Urinary bladder (tissue), 4 donors: ENCODE data around the gene ASF1A. TPM values are rescaled to one million over a fixed set of nuclear protein-coding genes. Genes with fewer than 3 reads are reported as not detected.

ENCODE experiments used
- DNase-seq: peaks from one replicate; pipeline ENCODE4 v3.0.0-alpha.2; 2015; ENCODE audit errors: extremely low spot score
- H3K27ac ChIP-seq: one replicate; pipeline ENCODE4 v1.5.1; 2013; ENCODE audit warnings: low read depth, mild to moderate bottlenecking, moderate library complexity
- H3K36me3 ChIP-seq: one replicate; pipeline ENCODE4 v1.6.1; 2013; ENCODE audit warnings: mild to moderate bottlenecking, moderate library complexity; ENCODE audit not compliant: insufficient read depth
- H3K4me1 ChIP-seq: one replicate; pipeline ENCODE4 v1.6.1; 2013; ENCODE audit warnings: mild to moderate bottlenecking, moderate library complexity; ENCODE audit not compliant: insufficient read depth
- H3K4me3 ChIP-seq: one replicate; pipeline ENCODE4 v1.5.1; 2013; ENCODE audit warnings: low read depth, low read length
- WGBS: extraction: QIAGEN DNeasy Blood & Tissue Kit; methylation state at CpG from one replicate; pipeline ENCODE4 v1.1.7; 2013; 5-methylcytosine and 5-hydroxymethylcytosine counted together
- polyA plus RNA-seq: library from polyadenylated mRNA; stranded (reverse); fragments of 200-250 nt; gene quantifications from one replicate; pipeline ENCODE4 v1.2.3, GENCODE V29; 2013
- total RNA-seq: library from RNA; depleted of rRNA; stranded (reverse); fragments of >200 nt; gene quantifications from one replicate; pipeline ENCODE4 v1.2.3, GENCODE V29; 2014
- donor health status: healthy with polysubstance abuse.
- donor health status: healthy.

Gene ASF1A
- total and polyA plus RNA-seq, 2 donors: 16.4 to 36.3 TPM

- Histone ChIP-seq H3K4me3 (no peak overlapping the region), H3K36me3 (no peaks in the 10 kb centered on the region), H3K4me1 (no peaks in the 10 kb centered on the region), H3K27ac (no peak overlapping the region)
- 64% methylated on average over 1 of the region's 1 CpG for WGBS
- no peak for DNase-seq
These were observed 14.5 kb downstream of the ASF1A start for GRCh38 chr6:118908441-118908840.

GRCh38 chr6:118912646-118913045, 18.7 kb downstream of the ASF1A start:
- Histone ChIP-seq H3K4me1 (no peaks in the 10 kb centered on the region), H3K27ac (no peak overlapping the region), H3K4me3 (no peak overlapping the region), H3K36me3 (peaks cover 5% of the 10 kb centered on the region)
- WGBS: 73% methylated on average over 5 of the region's 5 CpGs
- no peak for DNase-seq

- 78% methylated on average over 2 of the region's 2 CpGs for WGBS
- H3K4me3 ChIP-seq: no peak overlapping the region
- H3K27ac ChIP-seq: no peak overlapping the region
- no peaks in the 10 kb centered on the region for H3K4me1 ChIP-seq
- peaks cover 6% of the 10 kb centered on the region for H3K36me3 ChIP-seq
- DNase-seq: no peak
These were observed 19.2 kb downstream of the ASF1A start for GRCh38 chr6:118913161-118913560.

DNA sequence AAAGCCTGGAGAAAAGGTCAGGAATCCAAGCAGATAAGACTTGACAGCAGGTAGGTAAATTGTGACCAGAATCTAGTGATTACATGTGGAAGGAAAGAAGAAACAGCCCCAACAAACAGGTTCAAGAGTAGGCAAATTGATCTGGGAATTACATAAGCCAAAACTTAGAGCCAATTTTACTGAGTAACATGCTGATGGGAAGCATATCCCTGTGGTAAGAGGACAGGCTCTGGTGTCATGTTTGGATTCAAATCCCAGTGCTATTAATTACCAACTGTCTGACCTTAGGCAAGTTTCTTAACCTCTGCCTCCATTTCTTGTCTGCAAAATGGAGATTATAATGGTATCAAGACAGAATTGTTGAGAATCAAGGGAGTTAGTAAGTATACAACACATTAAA, 20.6 kb downstream of the ASF1A start:
- no peak overlapping the region for H3K4me3 ChIP-seq
- H3K4me1 ChIP-seq: no peaks in the 10 kb centered on the region
- H3K36me3 ChIP-seq: peaks cover 6% of the 10 kb centered on the region
- H3K27ac ChIP-seq: no peak overlapping the region
- DNase-seq: no peak

GRCh38 chr6:118917546-118918328, 23.8 kb downstream of the ASF1A start:
- DNase-seq: no peak
- 81% methylated on average over 5 of the region's 5 CpGs for WGBS
- H3K27ac ChIP-seq: no peak overlapping the region
- H3K4me3 ChIP-seq: no peak overlapping the region
- H3K36me3 ChIP-seq: peaks cover 6% of the 10 kb centered on the region
- H3K4me1 ChIP-seq: no peaks in the 10 kb centered on the region

GRCh38 chr6:118918329-118918725, 24.4 kb downstream of the ASF1A start:
- 73% methylated on average over 2 of the region's 2 CpGs for WGBS
- no peak overlapping the region for H3K27ac ChIP-seq
- H3K36me3 ChIP-seq: peaks cover 6% of the 10 kb centered on the region

DNA sequence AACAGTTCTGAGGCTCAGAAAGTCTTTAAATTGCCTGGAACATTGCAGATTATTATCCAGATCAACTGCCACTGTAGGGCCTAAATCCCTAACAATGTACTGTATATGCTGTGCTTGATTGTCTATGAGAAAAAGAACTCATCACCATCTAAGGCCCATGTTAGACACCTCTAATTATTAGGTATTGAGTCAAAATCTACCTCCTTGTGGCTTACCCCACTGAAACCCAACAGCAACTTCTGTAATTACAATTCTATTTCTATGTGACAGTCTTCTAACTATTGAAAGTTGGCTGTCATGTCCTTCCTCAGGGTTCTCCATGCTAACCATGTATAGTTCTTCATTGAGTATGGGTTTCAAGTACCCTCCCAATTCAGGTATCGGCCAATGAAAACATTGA, 27.1 kb downstream of the ASF1A start:
- no peak overlapping the region for H3K4me3 ChIP-seq
- 100% methylated on average over 1 of the region's 1 CpG for WGBS
- DNase-seq: no peak
- H3K4me1 ChIP-seq: no peaks in the 10 kb centered on the region
- H3K27ac ChIP-seq: no peak overlapping the region
- peaks cover 5% of the 10 kb centered on the region for H3K36me3 ChIP-seq

More at GRCh38 chr6:118918329-118918725, 24.4 kb downstream of the ASF1A start:
- Histone ChIP-seq H3K4me1 (no peaks in the 10 kb centered on the region), H3K4me3 (no peak overlapping the region)
- DNase-seq: no peak

- 95% methylated on average over 3 of the region's 3 CpGs for WGBS
- Histone ChIP-seq H3K36me3 (peaks cover 4% of the 10 kb centered on the region), H3K27ac (no peak overlapping the region)
These were observed 29.1 kb downstream of the ASF1A start for GRCh38 chr6:118923035-118923434.

GRCh38 chr6:118930680-118931079, 36.7 kb downstream of the ASF1A start:
- Histone ChIP-seq H3K4me1 (no peaks in the 10 kb centered on the region), H3K27ac (no peak overlapping the region), H3K36me3 (no peaks in the 10 kb centered on the region), H3K4me3 (no peak overlapping the region)
- no peak for DNase-seq
- WGBS: 97% methylated on average over 3 of the region's 3 CpGs

More at GRCh38 chr6:118923035-118923434, 29.1 kb downstream of the ASF1A start:
- no peak overlapping the region for H3K4me3 ChIP-seq
- no peaks in the 10 kb centered on the region for H3K4me1 ChIP-seq
- no peak for DNase-seq

DNA sequence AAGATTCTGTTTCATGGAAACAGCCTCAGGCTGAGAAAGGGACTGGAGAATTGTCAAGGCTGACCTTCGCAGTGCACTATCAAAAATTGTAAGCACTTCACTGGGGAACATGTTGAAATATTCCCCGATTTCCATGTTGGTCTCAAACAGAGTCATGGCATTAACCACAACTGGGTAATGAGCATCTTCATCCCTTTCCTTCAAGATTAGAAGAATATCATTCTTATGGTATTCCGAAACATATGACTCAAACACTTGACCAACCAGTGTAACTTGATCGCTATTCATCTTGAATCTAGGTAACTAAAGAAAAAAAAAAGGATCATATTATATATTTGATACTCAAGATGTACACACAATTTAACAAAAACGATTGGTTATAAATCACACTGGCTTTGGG, 37.5 kb downstream of the ASF1A start:
- WGBS: 96% methylated on average over 5 of the region's 5 CpGs
- Histone ChIP-seq H3K36me3 (no peaks in the 10 kb centered on the region), H3K4me1 (no peaks in the 10 kb centered on the region), H3K27ac (no peak overlapping the region), H3K4me3 (no peak overlapping the region)
- DNase-seq: no peak

DNA sequence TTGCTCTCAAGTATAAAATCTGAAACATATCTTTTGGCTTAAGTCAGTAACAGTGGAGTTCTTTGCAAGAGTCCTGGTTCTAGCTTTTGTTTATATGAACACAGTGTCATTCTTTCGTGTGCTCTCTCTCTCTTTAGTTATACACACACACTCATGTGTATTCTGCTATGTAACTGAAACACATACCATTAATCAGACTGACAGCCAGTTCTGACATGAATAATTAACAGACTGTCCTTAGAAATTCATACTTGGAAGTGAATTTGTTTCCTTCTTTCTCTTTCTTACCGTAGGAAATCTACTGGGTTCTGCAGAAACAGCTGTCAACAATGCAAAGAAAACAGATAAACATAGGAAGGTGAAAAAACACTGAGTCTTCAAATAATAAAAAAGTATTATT, 38.5 kb downstream of the ASF1A start:
- WGBS: 66% methylated on average over 2 of the region's 2 CpGs
- H3K4me3 ChIP-seq: no peak overlapping the region
- H3K4me1 ChIP-seq: no peaks in the 10 kb centered on the region
- DNase-seq: no peak
- H3K36me3 ChIP-seq: no peaks in the 10 kb centered on the region
- H3K27ac ChIP-seq: no peak overlapping the region

DNA sequence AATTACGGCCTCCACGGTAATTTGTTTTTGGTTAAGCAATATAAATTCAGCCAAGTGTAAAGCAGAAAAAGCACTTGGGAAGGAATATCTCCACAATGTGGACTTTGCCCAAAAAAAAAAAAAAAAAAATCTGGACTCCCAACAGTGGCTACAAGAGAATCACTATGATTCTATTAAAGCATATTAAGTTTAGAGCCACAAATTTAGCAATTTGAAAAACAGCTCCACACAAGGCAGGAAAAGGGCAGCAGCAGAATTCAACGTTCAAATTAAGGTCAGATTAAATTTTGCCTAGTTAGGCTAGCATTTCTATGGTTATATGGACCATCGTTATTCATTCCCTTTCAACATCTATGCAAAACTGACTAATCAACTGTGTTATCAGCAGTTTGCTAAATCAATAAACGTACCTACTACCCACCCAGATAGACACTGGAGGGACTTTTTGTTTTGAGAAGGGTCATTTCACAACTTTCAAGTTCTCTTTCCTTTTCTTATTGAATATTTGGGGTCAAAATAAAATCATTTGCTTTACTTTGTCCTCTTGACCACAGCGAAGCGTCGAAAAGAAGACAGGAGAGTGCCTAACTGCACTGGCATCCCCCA, 40.0 kb downstream of the ASF1A start:
- Histone ChIP-seq H3K4me1 (no peaks in the 10 kb centered on the region), H3K36me3 (no peaks in the 10 kb centered on the region), H3K4me3 (peak overlapping the region; percentile 49), H3K27ac (no peak overlapping the region)
- DNase-seq: no peak
- 28% methylated on average over 8 of the region's 8 CpGs for WGBS

GRCh38 chr6:118934461-118935330, 40.7 kb downstream of the ASF1A start, which contains the start of gene MCM9:
TSS of gene MCM9 (minus strand) at chr6:118935159. CDS start at chr6:118931723, 3,436 bp downstream.
- Histone ChIP-seq H3K36me3 (no peaks in the 10 kb centered on the region), H3K4me3 (peak within 1 kb of the TSS; percentile 49), H3K27ac (peak within 1 kb of the TSS; percentile 71), H3K4me1 (no peaks in the 10 kb centered on the region)
- DNase-seq: peak; percentile 55
- WGBS: under 1% methylated on average over 95 of the region's 95 CpGs
